HG03095 (cell line): ENCODE measurements around the gene PNMA6E.
"Not testable (repeated sequence)": the region's sequence is repeated elsewhere in the genome, so short reads cannot be mapped to it uniquely, and the experiment has no call there.

Experiments used
- ATAC-seq: cut with Tn5 transposase; IDR thresholded peaks from one replicate; pipeline ENCODE4 v1.9.1; 2021; ENCODE audit warnings: moderate library complexity; ENCODE audit not compliant: unreplicated experiment

The PNMA6E gene

GRCh38 chrX:153387987-153388721, 13.0 kb downstream of the PNMA6E start:
- no peak for ATAC-seq

GRCh38 chrX:153387345-153387744, 13.8 kb downstream of the PNMA6E start:
- ATAC-seq, result no peak

GRCh38 chrX:153386097-153386496, 15.1 kb downstream of the PNMA6E start:
- no peak for ATAC-seq

- ATAC-seq, result not testable (repeated sequence)
Observed at GRCh38 chrX:153384973-153385372, 16.2 kb downstream of the PNMA6E start.

DNA sequence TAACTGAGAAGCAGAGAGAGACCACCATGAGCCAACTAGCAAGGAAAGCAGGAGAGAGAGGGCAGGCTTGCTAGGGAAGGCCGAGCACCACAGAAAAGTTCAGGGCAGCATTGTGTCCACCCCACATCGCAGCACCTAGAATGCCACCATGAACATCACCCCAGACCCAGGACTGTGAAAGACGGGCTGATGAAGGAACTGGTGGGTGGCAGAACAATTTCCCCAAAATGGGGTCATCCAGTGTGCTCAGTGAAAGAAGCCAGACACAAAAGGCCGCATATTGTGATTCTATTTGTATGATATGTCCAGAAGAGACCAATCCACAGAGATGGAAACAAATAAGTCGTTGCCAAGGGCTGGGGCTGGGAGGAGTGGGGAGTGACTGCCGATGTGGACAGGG, 16.8 kb downstream of the PNMA6E start:
- no peak for ATAC-seq

DNA sequence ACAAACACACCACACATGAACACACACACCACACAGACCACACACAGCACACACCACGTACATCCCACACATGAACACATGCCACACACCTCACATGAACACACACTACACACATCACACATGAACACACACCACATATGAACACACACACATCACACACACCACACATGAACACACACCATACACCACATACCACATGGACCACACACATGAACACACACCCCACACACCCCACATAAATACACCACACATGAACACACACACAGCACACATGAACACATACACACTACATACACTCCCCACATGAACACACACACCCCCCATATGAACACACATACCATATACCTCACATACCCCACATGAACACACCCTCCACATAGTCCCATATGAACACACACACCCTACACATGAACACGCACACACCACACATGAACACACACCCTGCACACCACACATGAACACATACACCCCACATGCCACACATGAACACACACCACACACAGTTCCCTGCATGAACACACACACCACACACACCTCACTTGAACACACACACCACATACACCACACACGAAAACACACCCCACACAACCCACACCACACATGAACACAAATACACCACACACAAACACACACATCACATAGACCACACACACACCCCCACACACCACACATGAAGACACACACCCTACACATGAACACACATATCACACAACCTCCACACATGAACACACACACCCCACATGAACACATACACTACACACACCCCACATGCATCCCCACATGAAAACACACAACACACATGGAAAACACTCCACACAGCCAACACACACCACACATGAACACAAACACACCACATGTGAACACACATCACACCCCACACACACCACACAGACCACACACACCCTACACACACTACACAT, 18.3 kb downstream of the PNMA6E start:
- no peak for ATAC-seq

- no peak for ATAC-seq
Observed at GRCh38 chrX:153381684-153382532, 19.2 kb downstream of the PNMA6E start.

GRCh38 chrX:153380691-153381090, 20.5 kb downstream of the PNMA6E start:
- ATAC-seq, result no peak

- ATAC-seq, result no peak
Observed at GRCh38 chrX:153379971-153380581, 21.1 kb downstream of the PNMA6E start.

DNA sequence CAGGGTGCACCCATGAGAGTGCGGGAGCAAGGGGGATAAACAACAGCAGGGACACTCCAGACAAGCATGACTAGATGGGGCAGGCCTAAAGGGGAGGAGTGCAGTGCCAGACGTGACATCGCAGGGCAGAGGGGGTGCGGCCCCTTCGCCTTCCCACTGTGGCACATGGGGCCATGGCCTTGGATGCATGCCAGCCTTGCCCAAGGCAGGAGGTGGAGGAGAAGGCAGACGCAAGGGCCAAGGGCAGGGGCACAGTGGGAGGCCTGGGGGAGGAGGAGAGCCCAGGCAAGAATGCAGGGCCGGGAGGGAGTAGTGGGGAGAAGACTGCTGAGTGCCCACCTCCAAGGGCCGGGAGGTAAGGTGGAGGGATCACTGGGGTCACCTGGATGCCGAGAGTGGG, 21.6 kb downstream of the PNMA6E start:
- ATAC-seq, result no peak

GRCh38 chrX:153378607-153379006, 22.5 kb downstream of the PNMA6E start:
- no peak for ATAC-seq

DNA sequence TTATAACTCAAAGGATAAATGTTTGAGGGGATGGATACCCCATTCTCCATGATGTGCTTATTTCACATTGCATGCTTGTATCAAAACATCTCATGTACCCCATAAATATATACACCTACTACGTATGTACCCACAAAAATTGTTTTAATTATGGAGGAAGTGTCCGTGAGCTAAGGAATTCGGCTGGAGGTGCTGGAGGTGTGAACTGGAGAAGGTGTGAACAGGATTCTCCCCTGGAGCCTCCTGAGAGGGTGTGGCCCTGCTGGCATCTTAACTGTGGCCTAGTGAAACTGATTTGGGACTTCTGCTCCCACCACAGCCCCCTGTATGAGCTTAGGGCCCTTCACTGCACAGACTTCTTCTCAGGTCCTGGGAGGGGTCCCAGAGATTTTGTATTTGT, 23.4 kb downstream of the PNMA6E start:
- ATAC-seq, result no peak

DNA sequence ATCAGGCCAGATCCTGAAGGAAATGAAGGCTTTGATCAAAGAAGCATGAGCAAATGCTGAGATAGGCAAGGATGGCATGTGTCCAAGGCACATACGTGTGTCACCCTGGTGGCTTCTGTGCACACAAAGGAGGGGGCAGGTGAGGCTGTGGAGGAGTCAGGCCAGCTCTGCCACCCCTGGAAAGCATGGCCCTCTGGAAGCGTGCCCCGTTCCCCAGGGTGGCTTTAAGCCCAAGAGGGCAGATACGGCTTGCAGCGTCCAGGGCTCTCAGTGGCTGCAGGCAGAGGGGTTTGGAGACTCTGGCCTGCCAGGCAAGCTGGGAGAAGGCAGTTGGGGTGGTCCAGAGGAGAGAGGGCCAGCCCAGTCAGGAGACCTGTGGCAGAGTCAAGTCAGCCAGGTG, 25.6 kb downstream of the PNMA6E start:
- ATAC-seq, result no peak

GRCh38 chrX:153374426-153374825, 26.7 kb downstream of the PNMA6E start:
- ATAC-seq, result no peak

GRCh38 chrX:153372949-153373348, 28.2 kb downstream of the PNMA6E start:
- no peak for ATAC-seq

DNA sequence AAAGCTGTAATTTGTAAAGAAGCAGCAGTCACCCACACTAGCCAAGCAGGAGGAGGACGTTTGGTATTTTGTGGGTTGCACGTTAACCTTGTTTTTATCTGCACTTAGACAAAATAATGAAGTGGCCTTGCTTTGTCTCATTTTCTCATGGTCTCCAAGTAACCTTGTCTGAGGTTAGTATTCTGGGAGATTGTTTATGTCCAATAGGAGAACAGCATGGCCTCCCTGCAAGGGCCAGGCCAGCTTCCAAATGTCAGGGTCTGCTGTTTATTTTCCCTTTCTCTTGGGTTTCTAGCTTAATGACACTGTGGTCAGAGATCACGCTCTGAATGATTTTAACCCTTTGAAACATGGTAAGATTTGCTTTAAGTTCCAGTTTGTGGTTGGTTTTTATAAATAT, 29.9 kb downstream of the PNMA6E start:
- no peak for ATAC-seq

DNA sequence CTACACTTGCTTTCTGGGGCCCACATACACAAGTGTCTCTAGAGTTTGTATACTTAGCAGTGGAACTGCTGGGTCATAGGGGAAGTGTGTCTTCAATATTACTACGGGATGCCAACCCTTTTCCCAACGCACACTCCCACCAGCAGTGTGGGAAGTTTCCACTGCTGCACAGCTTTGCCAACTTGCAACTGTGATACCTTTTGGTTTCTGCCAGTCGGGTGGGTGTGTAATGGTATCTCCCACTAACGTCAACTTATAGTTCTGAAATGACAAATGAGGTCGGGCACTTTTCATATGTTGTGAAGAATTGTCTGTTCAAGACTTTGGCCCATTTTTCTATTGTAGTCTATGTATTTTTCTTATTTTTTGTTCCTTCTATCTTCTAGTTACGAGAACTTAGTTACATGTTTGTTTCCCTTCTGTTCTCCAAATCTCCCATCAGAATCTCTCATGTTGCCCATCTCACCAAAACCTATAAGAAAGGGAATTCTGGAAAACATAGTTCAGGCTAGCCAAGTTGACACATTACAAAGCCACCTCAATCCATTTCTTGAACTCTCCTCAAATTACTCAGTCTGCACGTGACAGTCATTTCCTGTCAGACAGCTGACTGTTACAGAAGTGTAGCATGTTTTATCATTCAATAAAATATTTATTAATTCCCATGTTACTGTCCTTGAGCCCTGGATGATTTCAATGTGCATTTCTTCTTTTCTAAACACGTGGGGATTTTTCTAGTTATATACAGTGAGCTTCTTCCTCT, 30.7 kb downstream of the PNMA6E start:
- ATAC-seq, result no peak

DNA sequence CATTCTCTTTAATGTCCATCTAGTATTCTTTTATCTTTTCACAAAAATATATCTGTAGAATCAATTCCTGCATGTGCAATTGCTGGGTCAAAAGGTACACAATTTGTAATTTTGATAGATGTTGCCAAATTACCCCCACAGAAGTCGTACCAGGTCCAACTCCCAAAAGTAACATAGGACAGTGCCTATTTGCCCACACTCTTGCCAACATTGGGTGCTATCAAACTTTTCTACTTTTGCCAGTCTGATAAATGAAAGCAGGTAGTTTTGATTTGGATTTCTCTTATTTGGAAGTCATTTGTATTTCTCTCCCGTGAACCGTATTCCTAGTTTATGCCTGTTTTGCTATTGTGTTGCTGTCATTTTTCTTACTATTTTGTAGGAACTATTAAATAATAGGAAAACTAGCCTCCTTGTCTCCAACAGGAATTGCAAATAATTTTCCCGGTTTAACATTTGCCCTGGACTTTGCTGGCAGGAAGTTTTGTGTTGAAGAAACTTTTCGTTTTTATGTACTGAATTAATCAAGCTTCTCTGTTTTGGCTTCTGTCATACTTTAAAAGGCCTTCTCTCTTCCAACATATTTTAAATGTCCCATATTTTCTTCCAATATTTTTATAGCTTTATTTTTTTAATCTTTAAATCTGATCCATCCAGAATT, 34.1 kb downstream of the PNMA6E start:
- no peak for ATAC-seq

DNA sequence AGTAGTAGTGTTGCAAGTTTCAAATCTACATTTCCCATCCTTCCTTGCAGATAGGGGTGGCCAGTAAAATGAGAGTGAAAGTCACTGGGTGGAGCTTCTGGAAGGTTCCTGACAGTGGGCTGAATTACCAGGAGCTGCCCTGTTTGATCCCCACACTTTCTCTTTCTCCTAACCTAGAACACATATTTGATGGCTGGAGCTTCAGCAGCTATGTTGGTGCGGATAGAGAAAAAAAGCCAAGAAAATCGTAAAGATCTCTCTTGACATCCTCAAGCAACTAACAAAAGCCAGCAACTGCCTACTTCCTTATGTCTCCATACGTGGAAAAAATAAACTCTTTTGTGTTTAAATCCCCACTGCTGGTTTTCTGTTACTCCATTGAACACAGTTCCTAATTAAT, 35.0 kb downstream of the PNMA6E start:
- ATAC-seq, result no peak

GRCh38 chrX:153365670-153366069, 35.5 kb downstream of the PNMA6E start:
- no peak for ATAC-seq
